PC-9 (cell line): ENCODE measurements around the gene BMPR2. TPM values are rescaled to one million over a fixed set of nuclear protein-coding genes. Genes with fewer than 3 reads are reported as not detected.

Experiments
- BruUV-seq: library from RNA; stranded (reverse); fragments of 400-500 nt; replicated peaks from 2 replicates; lab custom pipeline; 2021; lab: Mats Ljungman, UMichigan
- CTCF ChIA-PET: fragments of 300-600 bp; sonication (Branson Sonifier 250); formaldehyde crosslinking; loops from one replicate; lab custom pipeline; 2022; ENCODE audit warnings: antibody characterized with exemption; lab: Charles Lee
- POLR2A ChIA-PET: fragments of 300-600 bp; sonication (Branson Sonifier 250); formaldehyde crosslinking; loops from one replicate; lab custom pipeline; 2022; ENCODE audit warnings: antibody characterized with exemption; ENCODE audit not compliant: unreplicated experiment; lab: Charles Lee
- DNase-seq, 2 experiments: peaks; one replicate each; pipeline versions ENCODE4 v3.0.0 to v3.0.0-alpha.2; 2015 to 2022; ENCODE audit warnings: mixed read lengths in 1 of 2
- H2AFZ ChIP-seq: fragments of 200-600 bp; sonication (generic); 2 replicates; pipeline ENCODE4 v1.8.1; 2017; ENCODE audit warnings: antibody characterized with exemption
- H3F3A ChIP-seq: fragments of 200-600 bp; sonication (generic); 2 replicates; pipeline ENCODE4 v1.8.1; 2017; ENCODE audit warnings: antibody characterized with exemption, mild to moderate bottlenecking, low read depth; ENCODE audit not compliant: insufficient read depth
- H3K27ac ChIP-seq: fragments of 200-600 bp; sonication (generic); 2 replicates; pipeline ENCODE4 v1.6.1; 2016; ENCODE audit warnings: mixed run types
- H3K27me3 ChIP-seq: fragments of 200-600 bp; sonication (generic); 2 replicates; pipeline ENCODE4 v1.6.1; 2016; ENCODE audit warnings: low read depth, mixed run types; ENCODE audit not compliant: insufficient read depth
- H3K36me3 ChIP-seq: fragments of 200-600 bp; sonication (generic); 2 replicates; pipeline ENCODE4 v1.6.1; 2016; ENCODE audit warnings: low read depth, mixed run types
- H3K4me1 ChIP-seq: fragments of 200-600 bp; sonication (generic); replicated peaks from 2 replicates; pipeline ENCODE4 v1.6.1; 2016; ENCODE audit warnings: mixed run types; ENCODE audit not compliant: insufficient read depth
- H3K4me2 ChIP-seq: fragments of 200-600 bp; sonication (generic); 2 replicates; pipeline ENCODE4 v1.6.1; 2017; ENCODE audit warnings: mixed run types
- H3K4me3 ChIP-seq: fragments of 200-600 bp; sonication (generic); 2 replicates; pipeline ENCODE4 v1.6.1; 2016; ENCODE audit warnings: mixed run types
- H3K79me2 ChIP-seq: fragments of 200-600 bp; sonication (generic); 2 replicates; pipeline ENCODE4 v1.6.1; 2017; ENCODE audit warnings: low read depth, mixed run types
- H3K9me2 ChIP-seq: fragments of 200-600 bp; sonication (generic); 2 replicates; pipeline ENCODE4 v1.8.1; 2017; ENCODE audit warnings: mild to moderate bottlenecking; ENCODE audit not compliant: insufficient read depth
- H3K9me3 ChIP-seq: fragments of 200-600 bp; sonication (generic); 2 replicates; pipeline ENCODE4 v1.8.1; 2016; ENCODE audit warnings: low read depth; ENCODE audit not compliant: insufficient read depth
- H4K20me1 ChIP-seq: fragments of 200-600 bp; sonication (generic); 2 replicates; pipeline ENCODE4 v1.8.1; 2017; ENCODE audit not compliant: insufficient read depth
- CTCF ChIP-seq: fragments of 200-600 bp; sonication (generic); conservative IDR thresholded peaks from 2 replicates; pipeline ENCODE4 v1.6.1; 2017; ENCODE audit warnings: mixed run types, antibody characterized with exemption, mild to moderate bottlenecking, moderate library complexity
- EZH2 ChIP-seq: fragments of 200-600 bp; sonication (generic); IDR thresholded peaks from 2 replicates; pipeline ENCODE4 v1.8.0; 2017; ENCODE audit warnings: antibody characterized with exemption, low read depth
- intact Hi-C: fragments of 100-400 bp; cut with micrococcal nuclease; formaldehyde crosslinking; loops from one replicate; pipeline ENCODE4 v1.10.0; 2022; ENCODE audit not compliant: unreplicated experiment
- total RNA-seq: library from RNA; stranded (reverse); gene quantifications from 2 replicates; pipeline ENCODE4 v1.2.3, GENCODE V29; 2021

The BMPR2 gene
- total RNA-seq, 1 experiment from 2014 or later: 23.2 TPM

GRCh38 chr2:202411097-202411496 is 35.0 kb downstream of the BMPR2 start:
- Histone ChIP-seq H4K20me1 (no peaks in the 10 kb centered on the region), H3K9me3 (no peaks in the 10 kb centered on the region), H3F3A (no peaks in the 10 kb centered on the region), H3K4me2 (no peak overlapping the region), H3K4me1 (no peaks in the 10 kb centered on the region), H3K36me3 (no peaks in the 10 kb centered on the region), H2AFZ (no peak overlapping the region), H3K79me2 (no peaks in the 10 kb centered on the region), H3K4me3 (no peak overlapping the region), H3K27me3 (no peaks in the 10 kb centered on the region), H3K9me2 (no peaks in the 10 kb centered on the region), H3K27ac (no peak overlapping the region)
- ChIA-PET POLR2A (no interaction called here), CTCF (no interaction called here)
- no peak for DNase-seq
- intact Hi-C loops: no loop called here
- BruUV-seq: no TSS peak
- no peak for TF ChIP-seq CTCF
- no peak for TF ChIP-seq EZH2

GRCh38 chr2:202418027-202418426 is 41.9 kb downstream of the BMPR2 start:
- ChIA-PET POLR2A (no interaction called here), CTCF (no interaction called here)
- H3K4me3 ChIP-seq: no peak overlapping the region
- H3K36me3 ChIP-seq: no peaks in the 10 kb centered on the region
- H3F3A ChIP-seq: no peaks in the 10 kb centered on the region
- H3K4me1 ChIP-seq: no peaks in the 10 kb centered on the region
- H3K9me2 ChIP-seq: no peaks in the 10 kb centered on the region
- no peak for DNase-seq
- H3K79me2 ChIP-seq: no peaks in the 10 kb centered on the region
- no peak overlapping the region for H3K27ac ChIP-seq
- no peaks in the 10 kb centered on the region for H3K9me3 ChIP-seq
- TF ChIP-seq CTCF (no peak), EZH2 (no peak)
- intact Hi-C loops: no loop called here
- H4K20me1 ChIP-seq: no peaks in the 10 kb centered on the region
- no peaks in the 10 kb centered on the region for H3K27me3 ChIP-seq
- no peak overlapping the region for H3K4me2 ChIP-seq
- H2AFZ ChIP-seq: no peak overlapping the region
- BruUV-seq: no TSS peak

- TF ChIP-seq EZH2 (no peak), CTCF (no peak)
- Histone ChIP-seq H4K20me1 (no peaks in the 10 kb centered on the region), H3K9me2 (no peaks in the 10 kb centered on the region), H3K27me3 (no peaks in the 10 kb centered on the region), H3K4me1 (no peaks in the 10 kb centered on the region), H3F3A (no peaks in the 10 kb centered on the region), H3K4me3 (no peak overlapping the region), H3K27ac (no peak overlapping the region), H3K4me2 (no peak overlapping the region), H3K9me3 (no peaks in the 10 kb centered on the region), H2AFZ (no peak overlapping the region), H3K79me2 (no peaks in the 10 kb centered on the region), H3K36me3 (no peaks in the 10 kb centered on the region)
- BruUV-seq: no TSS peak
- CTCF ChIA-PET: no interaction called here
- intact Hi-C loops: no loop called here
- DNase-seq: no peak
- POLR2A ChIA-PET: no interaction called here
These were observed 42.4 kb downstream of the BMPR2 start for GRCh38 chr2:202418511-202418910.
